Activated CD8-positive, alpha-beta T cell treated with anti-CD3 and anti-CD28 coated beads for 36 hours (primary cell): ENCODE data around the gene UMOD. TPM values are rescaled to one million over a fixed set of nuclear protein-coding genes. Genes with fewer than 3 reads are reported as not detected.
A peak's percentile ranks its signal among the peaks of the same experiment; 100 is the strongest.

ENCODE experiments used
- ATAC-seq: fragments of 200-7000 bp; cut with Tn5 transposase; one replicate; pipeline ENCODE4 v1.10.0; 2021; ENCODE audit warnings: mild to moderate bottlenecking, moderate library complexity
- CTCF ChIA-PET: fragments of 350-600 bp; sonication (Branson Sonifier 250); formaldehyde crosslinking; loops from one replicate; lab custom pipeline; 2021; ENCODE audit warnings: antibody characterized with exemption; lab: Charles Lee
- POLR2A ChIA-PET: fragments of 350-600 bp; sonication (Branson Sonifier 250); formaldehyde crosslinking; loops from one replicate; lab custom pipeline; 2021; ENCODE audit warnings: antibody characterized with exemption; lab: Charles Lee
- DNase-seq: peaks from one replicate; pipeline ENCODE4 v3.0.0-alpha.2; 2020
- H3K27ac Mint-ChIP-seq: one replicate; pipeline ENCODE4 v1.8.0; 2021; ENCODE audit warnings: mild to moderate bottlenecking, mixed read lengths
- H3K27me3 Mint-ChIP-seq: one replicate; pipeline ENCODE4 v1.8.0; 2021; ENCODE audit warnings: mixed read lengths
- H3K36me3 Mint-ChIP-seq: one replicate; pipeline ENCODE4 v1.8.0; 2021; ENCODE audit warnings: low read depth, mixed read lengths
- H3K4me1 Mint-ChIP-seq: one replicate; pipeline ENCODE4 v1.8.0; 2021; ENCODE audit warnings: low read depth, mixed read lengths
- H3K4me3 Mint-ChIP-seq: one replicate; pipeline ENCODE4 v1.8.0; 2021; ENCODE audit warnings: mild to moderate bottlenecking, moderate library complexity, mixed read lengths
- H3K9me3 Mint-ChIP-seq: one replicate; pipeline ENCODE4 v1.8.0; 2021; ENCODE audit warnings: mixed read lengths
- intact Hi-C: fragments of 100-400 bp; cut with micrococcal nuclease; formaldehyde crosslinking; loops from one replicate; pipeline ENCODE4 v1.10.0; 2022
- total RNA-seq, 2 experiments: library from RNA; stranded (reverse); gene quantifications; one replicate each; pipeline ENCODE4 v1.2.3, GENCODE V29; 2021
- TF ChIP-seq, protein P1 (sequence below): fragments of 200-600 bp; IDR thresholded peaks from one replicate; pipeline ENCODE4 v1.8.0; 2022; ENCODE audit warnings: antibody characterized with exemption, mild to moderate bottlenecking

UMOD gene
- total RNA-seq, 2 experiments from 2014 or later, result not detected

DNA sequence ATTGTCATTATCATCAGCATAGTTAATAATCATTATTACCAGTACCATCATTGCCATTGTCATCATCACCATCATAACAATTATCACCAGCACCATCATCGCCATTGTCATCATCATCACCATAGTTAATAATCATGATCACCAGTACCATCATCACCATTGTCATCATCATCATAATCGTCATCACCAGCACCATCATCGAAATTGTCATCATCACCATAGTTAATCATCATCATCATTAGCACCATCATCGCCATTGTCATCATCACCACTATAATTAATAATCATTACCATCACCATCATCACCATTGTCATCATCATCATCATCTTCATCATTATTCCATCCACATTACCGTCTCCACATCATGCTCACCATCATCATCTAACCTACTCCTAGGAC lies 38.5 kb upstream of the UMOD start:
- no peak for DNase-seq
- TF ChIP-seq, protein P1, sequence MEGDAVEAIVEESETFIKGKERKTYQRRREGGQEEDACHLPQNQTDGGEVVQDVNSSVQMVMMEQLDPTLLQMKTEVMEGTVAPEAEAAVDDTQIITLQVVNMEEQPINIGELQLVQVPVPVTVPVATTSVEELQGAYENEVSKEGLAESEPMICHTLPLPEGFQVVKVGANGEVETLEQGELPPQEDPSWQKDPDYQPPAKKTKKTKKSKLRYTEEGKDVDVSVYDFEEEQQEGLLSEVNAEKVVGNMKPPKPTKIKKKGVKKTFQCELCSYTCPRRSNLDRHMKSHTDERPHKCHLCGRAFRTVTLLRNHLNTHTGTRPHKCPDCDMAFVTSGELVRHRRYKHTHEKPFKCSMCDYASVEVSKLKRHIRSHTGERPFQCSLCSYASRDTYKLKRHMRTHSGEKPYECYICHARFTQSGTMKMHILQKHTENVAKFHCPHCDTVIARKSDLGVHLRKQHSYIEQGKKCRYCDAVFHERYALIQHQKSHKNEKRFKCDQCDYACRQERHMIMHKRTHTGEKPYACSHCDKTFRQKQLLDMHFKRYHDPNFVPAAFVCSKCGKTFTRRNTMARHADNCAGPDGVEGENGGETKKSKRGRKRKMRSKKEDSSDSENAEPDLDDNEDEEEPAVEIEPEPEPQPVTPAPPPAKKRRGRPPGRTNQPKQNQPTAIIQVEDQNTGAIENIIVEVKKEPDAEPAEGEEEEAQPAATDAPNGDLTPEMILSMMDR, result no peak
- H3K36me3 Mint-ChIP-seq, result no peaks in the 10 kb centered on the region
- CTCF ChIA-PET, result no interaction called here
- POLR2A ChIA-PET, result no interaction called here
- H3K27ac Mint-ChIP-seq, result no peak overlapping the region
- H3K4me3 Mint-ChIP-seq, result no peak overlapping the region
- H3K27me3 Mint-ChIP-seq, result peaks cover 13% of the 10 kb centered on the region
- H3K4me1 Mint-ChIP-seq, result no peaks in the 10 kb centered on the region
- no peak for ATAC-seq
- intact Hi-C loops, result no loop called here
- no peaks in the 10 kb centered on the region for H3K9me3 Mint-ChIP-seq

DNA sequence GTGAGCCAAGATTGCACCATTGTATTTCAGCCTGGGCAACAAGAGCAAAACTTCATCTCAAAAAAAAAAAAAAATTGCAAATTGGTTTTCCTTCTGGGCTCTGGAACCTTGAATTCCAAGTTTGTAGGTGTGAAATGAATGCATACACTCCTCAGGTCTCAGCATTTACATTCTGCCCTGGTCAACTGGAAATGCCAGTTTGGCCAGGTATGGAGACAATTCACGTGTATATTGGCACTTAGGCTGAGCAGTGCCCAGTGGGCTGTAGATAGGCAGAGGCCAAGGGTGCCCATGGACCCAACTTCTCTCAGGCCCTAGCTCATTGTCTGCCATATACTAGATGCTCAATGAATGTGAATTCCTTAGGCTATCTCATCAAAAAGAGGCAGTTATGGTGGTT lies 36.3 kb upstream of the UMOD start:
- TF ChIP-seq, protein P1, result no peak
- ChIA-PET POLR2A (no interaction called here), CTCF (no interaction called here)
- Mint-ChIP-seq H3K27ac (no peak overlapping the region), H3K36me3 (no peaks in the 10 kb centered on the region), H3K9me3 (no peaks in the 10 kb centered on the region), H3K27me3 (peaks cover 13% of the 10 kb centered on the region), H3K4me3 (no peak overlapping the region), H3K4me1 (no peaks in the 10 kb centered on the region)
- intact Hi-C loops, result no loop called here
- ATAC-seq (no peak), DNase-seq (no peak)

DNA sequence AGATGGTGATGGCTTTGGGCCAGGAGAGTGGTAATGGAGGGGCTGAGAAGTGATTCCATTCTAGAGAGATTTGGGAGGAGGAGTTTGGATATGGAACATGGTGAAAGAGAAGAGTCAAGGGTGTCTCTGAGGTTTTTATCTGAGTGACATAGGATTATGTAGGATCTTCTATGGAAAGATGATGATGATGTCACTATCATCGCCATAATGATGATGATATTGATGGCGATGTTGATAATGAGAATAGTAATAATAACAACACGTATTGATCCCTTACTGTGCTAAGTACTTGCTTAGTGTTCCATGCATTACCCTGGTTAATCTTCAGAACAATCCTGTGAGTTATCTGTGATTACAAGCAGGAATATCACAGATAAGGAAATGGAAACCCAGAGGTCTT lies 35.5 kb upstream of the UMOD start:
- TF ChIP-seq, protein P1, result no peak
- ATAC-seq, result no peak
- Mint-ChIP-seq H3K9me3 (no peaks in the 10 kb centered on the region), H3K27me3 (peaks cover 13% of the 10 kb centered on the region), H3K36me3 (no peaks in the 10 kb centered on the region), H3K4me1 (no peaks in the 10 kb centered on the region), H3K27ac (no peak overlapping the region), H3K4me3 (no peak overlapping the region)
- intact Hi-C loops, result no loop called here
- ChIA-PET CTCF (interaction anchor here (0.6 kb wide), 1 partner anchor 480 kb away, joined by 3 read pairs; no protein-coding TSS in a partner anchor), POLR2A (no interaction called here)
- DNase-seq, result no peak

DNA sequence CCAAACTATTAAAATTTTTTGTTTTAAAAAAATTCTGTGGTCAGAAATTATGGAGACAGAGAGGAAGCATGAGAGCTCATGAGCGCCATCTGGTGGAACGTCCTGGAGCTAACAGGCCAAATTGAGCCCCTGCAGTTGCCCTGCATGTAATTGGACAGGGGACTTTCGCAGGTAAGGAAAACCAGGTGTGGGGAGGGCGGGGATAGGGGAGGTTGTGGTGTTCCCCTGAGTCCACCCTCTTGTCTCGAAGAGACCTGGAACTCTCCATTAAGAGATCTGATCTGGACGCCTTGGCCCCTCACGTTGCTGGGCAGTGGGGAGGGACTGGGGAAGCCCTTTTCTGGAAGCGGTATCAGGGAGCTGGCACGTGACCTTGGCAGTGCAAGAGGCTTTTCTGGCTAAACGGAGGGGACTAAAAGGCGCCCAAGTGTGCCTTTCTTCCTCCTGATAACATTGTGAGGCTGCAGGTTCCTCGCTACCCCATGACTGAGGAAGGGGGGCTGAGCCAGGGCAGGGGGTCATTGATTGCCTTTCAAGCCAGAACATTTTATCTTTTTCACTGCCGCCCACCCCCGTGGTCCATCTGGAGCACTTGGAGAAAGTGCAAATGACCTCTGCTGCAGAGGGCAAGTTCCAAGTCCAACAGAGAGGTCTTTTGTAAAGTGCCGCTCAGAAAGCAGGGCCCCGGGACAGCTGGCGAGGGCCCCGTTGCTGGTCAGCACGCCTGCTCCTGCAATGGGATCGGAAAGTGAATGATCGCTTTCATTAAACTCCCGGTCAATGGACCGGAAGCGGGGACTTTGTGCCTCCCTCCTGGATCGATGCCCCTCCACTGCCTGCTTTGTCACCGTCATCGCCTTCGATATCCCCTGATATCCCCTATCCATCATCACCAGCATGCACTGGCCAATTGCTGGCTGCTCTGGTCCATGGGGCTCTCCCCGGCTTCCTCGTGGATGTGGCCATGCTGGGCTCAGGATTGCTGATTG lies 33.6 kb upstream of the UMOD start:
- intact Hi-C loops, result no loop called here
- peaks cover 13% of the 10 kb centered on the region for H3K27me3 Mint-ChIP-seq
- H3K4me1 Mint-ChIP-seq, result no peaks in the 10 kb centered on the region
- DNase-seq (peak; percentile 70), ATAC-seq (peak; percentile 62)
- CTCF ChIA-PET, result interaction anchor here (0.6 to 4.9 kb wide), 25 partner anchors 9 to 1158 kb away, joined by 3 to 106 read pairs (median 3); no protein-coding TSS in a partner anchor
- no peak overlapping the region for H3K4me3 Mint-ChIP-seq
- POLR2A ChIA-PET, result no interaction called here
- H3K27ac Mint-ChIP-seq, result no peak overlapping the region
- H3K36me3 Mint-ChIP-seq, result no peaks in the 10 kb centered on the region
- TF ChIP-seq, protein P1, result peak; percentile 89
- no peaks in the 10 kb centered on the region for H3K9me3 Mint-ChIP-seq
